GM12873 (cell line): ENCODE measurements around the gene BRMS1L.

Experiments
- CTCF ChIP-seq: IDR thresholded peaks from 2 replicates; pipeline ENCODE4 v1.5.1; 2012; ENCODE audit warnings: low read depth, mild to moderate bottlenecking, moderate library complexity, low read length, control low read depth; ENCODE audit not compliant: insufficient read depth; ENCODE audit errors: missing control alignments

The BRMS1L gene

GRCh38 chr14:35865611-35866324 lies 39.6 kb downstream of the BRMS1L start:
- TF ChIP-seq CTCF = no peak

- no peak for TF ChIP-seq CTCF
These were observed 40.6 kb downstream of the BRMS1L start for GRCh38 chr14:35866595-35867279.

- TF ChIP-seq CTCF = no peak
These were observed 41.1 kb downstream of the BRMS1L start for GRCh38 chr14:35867280-35867629.

GRCh38 chr14:35875296-35875695 lies 49.2 kb downstream of the BRMS1L start:
- no peak for TF ChIP-seq CTCF

GRCh38 chr14:35877276-35877675 lies 51.1 kb downstream of the BRMS1L start:
- TF ChIP-seq CTCF = no peak

GRCh38 chr14:35878272-35879150 lies 52.4 kb downstream of the BRMS1L start:
- TF ChIP-seq CTCF = no peak

GRCh38 chr14:35879151-35879648 lies 53.1 kb downstream of the BRMS1L start:
- TF ChIP-seq CTCF = no peak
